Measurements from ENCODE around the gene C14orf39. TPM values are rescaled to one million over a fixed set of nuclear protein-coding genes. Genes with fewer than 3 reads are reported as not detected.

Gene C14orf39
- total and polyA plus RNA-seq, 4 donors, result not detected

- WGBS, result 5% methylated on average over 58 of the region's 58 CpGs
- TF ChIP-seq YY1 (IDR thresholded peaks at IDR 0.05), result no peak
- no peak for TF ChIP-seq JUND (IDR thresholded peaks at IDR 0.05)
- TF ChIP-seq FOXA2 (IDR thresholded peaks at IDR 0.05), result no peak
- no peak for TF ChIP-seq GABPA (IDR thresholded peaks at IDR 0.05 in 1 of 2, conservative IDR thresholded peaks at IDR 0.05 in 1 of 2)
- no peak for TF ChIP-seq TAF1 (conservative IDR thresholded peaks at IDR 0.05)
- TF ChIP-seq, protein P1, sequence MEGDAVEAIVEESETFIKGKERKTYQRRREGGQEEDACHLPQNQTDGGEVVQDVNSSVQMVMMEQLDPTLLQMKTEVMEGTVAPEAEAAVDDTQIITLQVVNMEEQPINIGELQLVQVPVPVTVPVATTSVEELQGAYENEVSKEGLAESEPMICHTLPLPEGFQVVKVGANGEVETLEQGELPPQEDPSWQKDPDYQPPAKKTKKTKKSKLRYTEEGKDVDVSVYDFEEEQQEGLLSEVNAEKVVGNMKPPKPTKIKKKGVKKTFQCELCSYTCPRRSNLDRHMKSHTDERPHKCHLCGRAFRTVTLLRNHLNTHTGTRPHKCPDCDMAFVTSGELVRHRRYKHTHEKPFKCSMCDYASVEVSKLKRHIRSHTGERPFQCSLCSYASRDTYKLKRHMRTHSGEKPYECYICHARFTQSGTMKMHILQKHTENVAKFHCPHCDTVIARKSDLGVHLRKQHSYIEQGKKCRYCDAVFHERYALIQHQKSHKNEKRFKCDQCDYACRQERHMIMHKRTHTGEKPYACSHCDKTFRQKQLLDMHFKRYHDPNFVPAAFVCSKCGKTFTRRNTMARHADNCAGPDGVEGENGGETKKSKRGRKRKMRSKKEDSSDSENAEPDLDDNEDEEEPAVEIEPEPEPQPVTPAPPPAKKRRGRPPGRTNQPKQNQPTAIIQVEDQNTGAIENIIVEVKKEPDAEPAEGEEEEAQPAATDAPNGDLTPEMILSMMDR (IDR thresholded peaks at IDR 0.05; ENCODE audit: low read depth, low read length, missing input control), result no peak
- TF ChIP-seq FOXA1 (IDR thresholded peaks at IDR 0.05), result no peak
- no peak for TF ChIP-seq EGR1 (IDR thresholded peaks at IDR 0.05; ENCODE audit: low read depth in 2 of 2)
- TF ChIP-seq, protein P2, sequence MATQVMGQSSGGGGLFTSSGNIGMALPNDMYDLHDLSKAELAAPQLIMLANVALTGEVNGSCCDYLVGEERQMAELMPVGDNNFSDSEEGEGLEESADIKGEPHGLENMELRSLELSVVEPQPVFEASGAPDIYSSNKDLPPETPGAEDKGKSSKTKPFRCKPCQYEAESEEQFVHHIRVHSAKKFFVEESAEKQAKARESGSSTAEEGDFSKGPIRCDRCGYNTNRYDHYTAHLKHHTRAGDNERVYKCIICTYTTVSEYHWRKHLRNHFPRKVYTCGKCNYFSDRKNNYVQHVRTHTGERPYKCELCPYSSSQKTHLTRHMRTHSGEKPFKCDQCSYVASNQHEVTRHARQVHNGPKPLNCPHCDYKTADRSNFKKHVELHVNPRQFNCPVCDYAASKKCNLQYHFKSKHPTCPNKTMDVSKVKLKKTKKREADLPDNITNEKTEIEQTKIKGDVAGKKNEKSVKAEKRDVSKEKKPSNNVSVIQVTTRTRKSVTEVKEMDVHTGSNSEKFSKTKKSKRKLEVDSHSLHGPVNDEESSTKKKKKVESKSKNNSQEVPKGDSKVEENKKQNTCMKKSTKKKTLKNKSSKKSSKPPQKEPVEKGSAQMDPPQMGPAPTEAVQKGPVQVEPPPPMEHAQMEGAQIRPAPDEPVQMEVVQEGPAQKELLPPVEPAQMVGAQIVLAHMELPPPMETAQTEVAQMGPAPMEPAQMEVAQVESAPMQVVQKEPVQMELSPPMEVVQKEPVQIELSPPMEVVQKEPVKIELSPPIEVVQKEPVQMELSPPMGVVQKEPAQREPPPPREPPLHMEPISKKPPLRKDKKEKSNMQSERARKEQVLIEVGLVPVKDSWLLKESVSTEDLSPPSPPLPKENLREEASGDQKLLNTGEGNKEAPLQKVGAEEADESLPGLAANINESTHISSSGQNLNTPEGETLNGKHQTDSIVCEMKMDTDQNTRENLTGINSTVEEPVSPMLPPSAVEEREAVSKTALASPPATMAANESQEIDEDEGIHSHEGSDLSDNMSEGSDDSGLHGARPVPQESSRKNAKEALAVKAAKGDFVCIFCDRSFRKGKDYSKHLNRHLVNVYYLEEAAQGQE (IDR thresholded peaks at IDR 0.05), result no peak
- TF ChIP-seq SP1 (IDR thresholded peaks at IDR 0.05), result no peak
- TF ChIP-seq RAD21 (IDR thresholded peaks at IDR 0.05), result no peak
- TF ChIP-seq HNF4G (IDR thresholded peaks at IDR 0.05), result no peak
- TF ChIP-seq HNF4A (conservative IDR thresholded peaks at IDR 0.05), result no peak
- TF ChIP-seq, protein P3, sequence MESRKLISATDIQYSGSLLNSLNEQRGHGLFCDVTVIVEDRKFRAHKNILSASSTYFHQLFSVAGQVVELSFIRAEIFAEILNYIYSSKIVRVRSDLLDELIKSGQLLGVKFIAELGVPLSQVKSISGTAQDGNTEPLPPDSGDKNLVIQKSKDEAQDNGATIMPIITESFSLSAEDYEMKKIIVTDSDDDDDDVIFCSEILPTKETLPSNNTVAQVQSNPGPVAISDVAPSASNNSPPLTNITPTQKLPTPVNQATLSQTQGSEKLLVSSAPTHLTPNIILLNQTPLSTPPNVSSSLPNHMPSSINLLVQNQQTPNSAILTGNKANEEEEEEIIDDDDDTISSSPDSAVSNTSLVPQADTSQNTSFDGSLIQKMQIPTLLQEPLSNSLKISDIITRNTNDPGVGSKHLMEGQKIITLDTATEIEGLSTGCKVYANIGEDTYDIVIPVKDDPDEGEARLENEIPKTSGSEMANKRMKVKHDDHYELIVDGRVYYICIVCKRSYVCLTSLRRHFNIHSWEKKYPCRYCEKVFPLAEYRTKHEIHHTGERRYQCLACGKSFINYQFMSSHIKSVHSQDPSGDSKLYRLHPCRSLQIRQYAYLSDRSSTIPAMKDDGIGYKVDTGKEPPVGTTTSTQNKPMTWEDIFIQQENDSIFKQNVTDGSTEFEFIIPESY (IDR thresholded peaks at IDR 0.05), result no peak
- TF ChIP-seq RXRA (IDR thresholded peaks at IDR 0.05), result no peak
- TF ChIP-seq, protein P4, sequence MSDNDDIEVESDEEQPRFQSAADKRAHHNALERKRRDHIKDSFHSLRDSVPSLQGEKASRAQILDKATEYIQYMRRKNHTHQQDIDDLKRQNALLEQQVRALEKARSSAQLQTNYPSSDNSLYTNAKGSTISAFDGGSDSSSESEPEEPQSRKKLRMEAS (IDR thresholded peaks at IDR 0.05), result no peak
- TF ChIP-seq NR2F2 (IDR thresholded peaks at IDR 0.05), result no peak
- no peak for TF ChIP-seq ATF3 (IDR thresholded peaks at IDR 0.05)
- H3K27ac ChIP-seq (ENCODE audit: low read depth in 1 of 2, low read length in 2 of 2), result no peak overlapping the region
- no peaks in the 10 kb centered on the region for H3K36me3 ChIP-seq (ENCODE audit: control insufficient read depth in 4 of 4, insufficient read depth in 3 of 4, low read depth in 1 of 4, low read length in 3 of 4)
- no peak overlapping the region for H3K9ac ChIP-seq (ENCODE audit: low read depth in 1 of 2, low read length in 2 of 2)
- peaks cover 14 to 34% (median 18%) of the 10 kb centered on the region in 4 donors for H3K4me1 ChIP-seq (ENCODE audit: control insufficient read depth in 4 of 4, insufficient read depth in 4 of 4, low read length in 3 of 4)
- H3K4me3 ChIP-seq (ENCODE audit: low read depth in 1 of 3, low read length in 3 of 3), result no peak overlapping the region
- DNase-seq (ENCODE audit: low spot score), result no peak
- no peaks in the 10 kb centered on the region for H3K9me3 ChIP-seq (ENCODE audit: control insufficient read depth in 4 of 4, low read length in 3 of 4)
- H3K27me3 ChIP-seq (ENCODE audit: control insufficient read depth in 4 of 4, insufficient read depth in 4 of 4, low read length in 3 of 4), result peaks cover 14 to 47% (median 33%) of the 10 kb centered on the region in 4 donors
These were observed 23.8 kb upstream of the C14orf39 start for GRCh38 chr14:60509438-60510253.

Data from liver (tissue), 9 donors.